D341Med (cell line): Measurements from ENCODE around the gene POLR2J3.
"Not testable (repeated sequence)": the region's sequence is repeated elsewhere in the genome, so short reads cannot be mapped to it uniquely, and the experiment has no call there.

Source experiments
- DNase-seq: peaks from one replicate; pipeline ENCODE4 v3.0.0; 2012; ENCODE audit warnings: low spot score

POLR2J3 gene

DNA sequence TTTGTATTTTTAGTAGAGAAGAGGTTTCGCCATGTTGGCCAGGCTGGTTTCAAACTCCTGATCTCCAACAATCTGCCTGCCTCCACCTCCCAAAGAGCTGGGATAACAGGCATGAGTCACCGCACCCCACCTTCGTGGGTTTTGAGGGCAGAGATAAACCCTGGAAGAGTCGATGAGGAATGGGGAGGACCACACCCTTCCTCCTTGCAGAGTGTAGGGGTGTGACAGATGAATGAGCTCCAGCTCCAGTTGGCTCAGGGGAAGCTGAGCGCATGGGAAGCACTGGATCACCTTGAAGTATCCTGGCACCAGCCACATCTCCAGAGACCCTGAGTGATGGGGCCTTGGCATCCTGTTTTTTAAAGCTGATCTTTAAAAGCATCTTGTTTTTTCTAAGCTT, 11.1 kb upstream of the POLR2J3 start:
- not testable (repeated sequence) for DNase-seq

DNA sequence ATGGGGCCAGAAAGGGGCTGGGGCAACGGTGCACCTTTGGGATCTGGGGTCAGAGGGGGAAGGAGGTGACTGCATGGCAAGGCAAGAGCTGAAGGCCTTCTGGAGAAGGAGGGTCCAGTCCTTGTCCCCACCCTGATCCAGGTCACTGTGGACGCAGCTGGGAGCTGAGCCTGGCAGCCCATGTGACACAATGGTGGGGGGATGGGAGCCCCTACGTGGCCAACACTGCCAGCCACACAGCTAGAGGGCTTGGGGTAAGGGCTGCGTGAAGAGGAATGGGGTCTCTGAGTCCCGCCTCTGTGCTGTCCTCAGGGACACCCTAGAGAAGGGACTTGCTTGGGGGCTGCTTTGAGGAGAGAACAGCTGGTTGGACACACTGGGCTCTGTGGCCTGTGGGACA, 9.3 kb upstream of the POLR2J3 start:
- not testable (repeated sequence) for DNase-seq

DNA sequence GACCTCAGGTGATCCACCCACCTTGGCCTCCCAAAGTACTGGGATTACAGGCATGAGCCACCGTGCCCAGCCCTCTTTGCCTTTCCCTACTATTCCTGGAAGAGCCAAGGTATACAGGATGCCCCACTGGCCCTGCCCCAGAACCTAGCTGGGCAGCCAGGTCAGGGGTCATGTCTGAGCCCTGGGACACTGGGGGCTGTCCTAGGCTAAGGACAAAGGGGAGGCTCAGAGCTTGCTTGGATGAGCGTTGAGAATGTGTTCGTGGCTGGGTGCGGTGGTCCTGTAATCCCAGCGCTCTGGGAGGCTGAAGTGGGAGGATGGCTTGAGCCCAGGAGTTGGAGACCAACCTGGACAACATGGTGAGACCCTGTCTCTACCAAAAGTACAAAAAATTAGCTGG, 6.1 kb upstream of the POLR2J3 start:
- DNase-seq: not testable (repeated sequence)

DNA sequence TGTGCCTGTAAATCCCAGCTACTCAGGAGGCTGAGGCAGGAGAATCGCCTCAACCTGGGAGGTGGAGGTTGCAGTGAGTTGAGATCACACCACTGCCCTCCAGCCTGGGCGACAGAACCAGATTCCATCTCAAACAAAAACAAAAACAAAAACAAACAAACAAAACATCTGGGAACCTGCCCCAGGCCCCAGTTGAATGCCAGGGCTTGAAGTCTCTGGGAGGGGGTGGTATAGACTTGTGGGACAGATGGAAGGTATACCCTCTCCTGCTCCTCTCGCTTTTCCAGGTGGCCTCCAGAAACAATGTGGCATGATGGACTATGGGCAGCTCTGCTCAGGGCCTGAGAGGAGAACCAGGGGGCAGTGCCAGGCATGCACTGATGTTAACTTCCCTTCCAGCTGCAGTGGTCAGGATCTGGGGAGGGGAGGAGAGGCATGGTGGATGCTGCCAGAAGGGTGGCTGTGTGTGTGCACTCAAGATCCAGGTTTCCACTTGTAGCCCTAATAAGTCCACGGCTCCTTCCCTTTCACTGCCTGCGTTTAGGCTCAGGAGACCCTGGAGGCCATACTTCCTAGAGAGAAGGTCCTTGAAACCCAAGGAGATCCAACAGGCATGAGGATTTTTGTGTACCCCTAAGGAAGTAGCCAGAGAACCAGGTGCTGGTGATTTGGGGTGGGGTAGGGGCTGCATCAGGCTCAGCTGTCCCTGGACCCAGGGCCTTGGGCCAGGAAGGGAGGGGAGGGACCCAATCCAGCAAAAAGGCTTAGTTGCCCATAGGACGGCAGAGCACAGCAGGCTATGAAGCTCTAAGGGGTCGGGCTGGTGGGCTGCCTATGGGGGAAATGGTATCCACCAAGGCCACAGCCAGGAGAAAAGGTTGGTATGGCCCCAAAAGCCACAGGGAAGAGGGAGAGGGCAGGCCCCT, 5.2 kb upstream of the POLR2J3 start:
- not testable (repeated sequence) for DNase-seq

DNA sequence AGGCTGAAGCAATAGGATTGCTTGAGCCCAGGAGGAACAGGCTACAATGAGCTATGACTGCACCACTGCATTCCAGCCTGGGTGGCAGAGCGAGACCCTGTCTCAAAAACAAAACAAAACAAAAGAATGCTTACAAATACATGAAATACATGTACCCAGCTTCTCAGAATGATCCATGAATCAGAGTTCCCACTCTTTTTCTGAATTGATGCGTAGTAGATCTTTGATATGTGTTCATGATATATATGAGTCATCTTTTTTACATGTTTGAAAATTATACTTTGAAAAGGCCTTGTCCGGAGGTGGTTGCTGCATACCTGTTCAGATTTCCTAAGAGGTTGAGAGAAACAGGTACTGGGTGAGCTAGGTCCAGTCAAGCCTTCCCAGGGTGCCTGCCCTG, 4.0 kb upstream of the POLR2J3 start:
- not testable (repeated sequence) for DNase-seq

DNA sequence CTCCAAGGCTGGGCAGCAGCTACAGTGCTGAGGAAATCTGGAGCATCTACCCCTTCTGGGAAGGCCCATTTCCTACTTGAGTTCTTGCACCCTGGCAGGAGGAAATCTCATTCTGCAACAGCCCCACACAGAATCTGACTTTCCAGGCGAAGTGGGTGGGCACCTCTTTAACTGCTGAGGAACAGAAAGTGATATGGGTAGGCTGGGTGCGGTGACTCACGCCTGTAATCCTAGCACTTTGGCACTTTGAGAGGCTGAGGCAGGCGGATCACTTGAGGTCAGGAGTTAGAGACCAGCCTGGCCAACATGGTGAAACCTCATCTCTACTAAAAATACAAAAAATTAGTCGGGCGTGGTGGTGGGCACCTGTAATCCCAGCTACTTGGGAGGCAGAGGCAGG, 2.2 kb upstream of the POLR2J3 start:
- not testable (repeated sequence) for DNase-seq

DNA sequence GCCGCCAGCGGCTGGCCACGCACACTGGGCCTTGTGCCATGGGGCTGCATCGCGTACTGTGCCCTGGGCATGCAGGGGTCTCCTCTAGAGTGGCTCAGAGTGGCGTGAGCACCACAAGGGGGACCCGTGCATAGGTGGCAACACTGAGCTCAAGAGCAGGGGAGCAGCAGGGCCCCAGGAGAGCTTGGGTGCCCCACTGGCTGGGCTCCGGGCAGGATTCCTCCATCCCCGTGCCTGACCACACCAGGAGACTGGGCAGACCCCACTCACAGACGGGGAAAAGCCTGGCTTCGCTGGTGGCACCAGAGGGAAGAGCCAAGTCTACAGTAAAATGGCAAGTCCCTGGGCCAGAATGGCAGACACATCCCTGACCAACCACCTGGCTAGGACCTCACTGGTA, 3.8 kb downstream of the POLR2J3 start:
- DNase-seq: not testable (repeated sequence)

- not testable (repeated sequence) for DNase-seq
Measured at GRCh38 chr7:102550808-102551422, 21.5 kb downstream of the POLR2J3 start, which contains the start of gene SPDYE2. Gene SPDYE2 (plus strand): TSS chr7:102551226. CDS start chr7:102553256, 2,030 bp downstream.

- not testable (repeated sequence) for DNase-seq
Measured at GRCh38 chr7:102546353-102546752, 26.0 kb downstream of the POLR2J3 start.

- not testable (repeated sequence) for DNase-seq
Measured at GRCh38 chr7:102545288-102545687, 27.1 kb downstream of the POLR2J3 start.

GRCh38 chr7:102544372-102544771, 28.0 kb downstream of the POLR2J3 start:
- not testable (repeated sequence) for DNase-seq

GRCh38 chr7:102543596-102543995, 28.8 kb downstream of the POLR2J3 start, which contains the start of gene UPK3BL2:
Gene UPK3BL2 (minus strand): TSS chr7:102543696. CDS start chr7:102543636, 60 bp downstream.
- DNase-seq: not testable (repeated sequence)

DNA sequence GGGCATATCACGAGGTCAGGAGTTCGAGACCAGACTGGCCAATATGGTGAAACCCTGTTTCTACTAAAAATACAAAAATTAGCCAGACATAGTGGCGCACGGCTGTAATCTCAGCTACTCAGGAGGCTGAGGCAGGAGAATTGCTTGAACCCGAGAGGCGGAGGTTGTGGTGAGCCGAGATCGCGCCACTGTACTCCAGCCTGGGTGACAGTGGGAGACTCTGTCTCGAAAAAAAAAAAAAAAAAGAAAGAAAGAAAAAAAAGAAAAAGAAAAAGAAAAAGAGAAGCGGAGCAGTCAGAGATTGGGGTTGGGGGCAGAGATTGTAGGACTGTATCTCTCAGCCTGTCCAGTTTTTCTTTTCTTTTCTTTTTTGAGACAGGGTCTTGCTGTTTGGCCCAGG, 29.6 kb downstream of the POLR2J3 start:
- DNase-seq: not testable (repeated sequence)

DNA sequence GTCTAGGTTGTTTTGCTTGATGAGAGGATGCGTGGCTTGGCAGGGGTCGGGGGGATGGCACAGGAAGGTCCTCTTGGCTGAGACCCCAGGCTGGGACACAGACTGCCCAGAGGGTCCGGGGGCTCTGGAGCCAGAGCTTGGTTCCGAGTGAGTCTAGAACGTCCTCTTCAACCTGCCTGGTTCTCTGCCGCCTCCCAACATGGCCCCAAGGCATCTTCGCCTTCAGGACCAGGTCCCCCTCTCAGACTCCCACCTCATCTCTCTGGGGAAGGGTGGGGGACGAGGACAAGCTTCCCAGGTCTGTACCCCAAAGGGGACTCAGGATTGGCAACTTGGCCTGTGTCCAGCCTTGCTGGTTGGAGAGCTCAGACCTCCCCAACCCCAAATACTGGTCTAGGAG, 30.3 kb downstream of the POLR2J3 start:
- not testable (repeated sequence) for DNase-seq

- not testable (repeated sequence) for DNase-seq
Measured at GRCh38 chr7:102540604-102541003, 31.8 kb downstream of the POLR2J3 start.

- not testable (repeated sequence) for DNase-seq
Measured at GRCh38 chr7:102535062-102535615, 37.2 kb downstream of the POLR2J3 start.

GRCh38 chr7:102532127-102532526, 40.3 kb downstream of the POLR2J3 start:
- DNase-seq: not testable (repeated sequence)

GRCh38 chr7:102531583-102531982, 40.8 kb downstream of the POLR2J3 start:
- not testable (repeated sequence) for DNase-seq

DNA sequence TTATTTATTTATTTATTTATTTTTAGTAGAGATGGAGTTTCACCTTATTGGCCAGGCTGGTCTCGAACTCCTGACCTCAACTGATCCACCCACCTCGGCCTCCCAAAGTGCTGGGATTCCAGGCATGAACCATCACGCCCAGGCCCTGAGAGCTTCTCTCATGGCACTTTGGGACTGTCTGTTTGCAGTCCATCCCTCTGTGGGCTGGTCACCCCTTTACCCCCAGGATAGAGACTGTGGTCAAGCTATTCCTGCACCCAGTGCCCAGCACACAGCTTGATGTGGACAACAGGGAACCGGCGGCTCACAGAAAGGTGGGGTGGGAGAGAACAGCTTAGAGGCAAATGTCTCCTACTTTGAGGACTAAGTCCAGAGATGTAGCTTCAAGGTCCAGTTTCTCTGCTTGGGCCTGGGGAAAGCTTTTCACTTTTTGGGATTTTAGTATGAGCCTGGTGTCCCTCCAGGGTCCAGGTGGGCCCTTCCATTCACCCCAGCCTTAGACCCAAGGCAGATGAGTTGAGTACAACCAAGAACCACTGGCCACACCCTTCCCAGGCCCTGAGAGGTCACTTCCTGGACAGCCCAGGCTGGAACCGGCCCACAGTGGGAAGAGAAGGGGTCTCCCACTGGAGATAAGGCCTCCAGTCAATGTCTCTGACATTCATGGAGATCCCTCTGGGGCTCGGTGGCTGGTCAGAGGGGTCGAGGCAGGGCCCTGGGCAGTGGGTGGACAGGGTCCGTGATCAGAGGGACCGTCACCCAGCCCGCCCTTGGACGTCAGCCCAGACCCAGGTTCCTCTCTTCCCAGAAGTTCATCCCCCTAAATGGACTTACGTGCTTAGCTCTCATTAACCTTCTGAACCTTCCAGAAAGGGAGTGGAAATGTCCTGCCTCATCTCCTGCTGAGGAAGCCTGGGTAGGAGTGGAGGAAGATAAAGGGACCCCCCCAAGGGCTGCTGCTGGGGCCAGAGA, 44.3 kb downstream of the POLR2J3 start:
- not testable (repeated sequence) for DNase-seq

DNA sequence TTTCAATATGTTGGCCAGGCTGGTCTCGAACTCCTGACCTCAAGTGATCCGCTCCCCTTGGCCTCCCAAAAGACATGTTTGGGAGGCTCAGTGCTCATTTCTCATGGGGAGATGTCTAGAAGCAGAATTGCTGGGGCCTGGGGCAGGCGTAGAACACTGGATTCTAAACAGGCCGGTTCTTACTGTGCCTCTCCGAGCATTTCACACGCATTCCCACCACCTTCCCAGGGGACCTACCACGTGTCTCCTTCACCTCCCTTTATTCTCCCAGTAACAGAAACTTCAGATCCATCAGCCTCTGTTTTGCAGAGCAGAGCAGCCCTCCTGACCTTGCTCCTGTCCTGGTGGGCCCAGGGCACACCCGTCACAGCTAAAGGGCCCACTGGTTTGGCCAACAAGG, 45.2 kb downstream of the POLR2J3 start:
- not testable (repeated sequence) for DNase-seq

GRCh38 chr7:102524803-102525202, 47.6 kb downstream of the POLR2J3 start:
- DNase-seq: not testable (repeated sequence)
